Measurements from ENCODE around the gene FBXO7.
A peak's percentile ranks its signal among the peaks of the same experiment; 100 is the strongest.

FBXO7 gene

DNA sequence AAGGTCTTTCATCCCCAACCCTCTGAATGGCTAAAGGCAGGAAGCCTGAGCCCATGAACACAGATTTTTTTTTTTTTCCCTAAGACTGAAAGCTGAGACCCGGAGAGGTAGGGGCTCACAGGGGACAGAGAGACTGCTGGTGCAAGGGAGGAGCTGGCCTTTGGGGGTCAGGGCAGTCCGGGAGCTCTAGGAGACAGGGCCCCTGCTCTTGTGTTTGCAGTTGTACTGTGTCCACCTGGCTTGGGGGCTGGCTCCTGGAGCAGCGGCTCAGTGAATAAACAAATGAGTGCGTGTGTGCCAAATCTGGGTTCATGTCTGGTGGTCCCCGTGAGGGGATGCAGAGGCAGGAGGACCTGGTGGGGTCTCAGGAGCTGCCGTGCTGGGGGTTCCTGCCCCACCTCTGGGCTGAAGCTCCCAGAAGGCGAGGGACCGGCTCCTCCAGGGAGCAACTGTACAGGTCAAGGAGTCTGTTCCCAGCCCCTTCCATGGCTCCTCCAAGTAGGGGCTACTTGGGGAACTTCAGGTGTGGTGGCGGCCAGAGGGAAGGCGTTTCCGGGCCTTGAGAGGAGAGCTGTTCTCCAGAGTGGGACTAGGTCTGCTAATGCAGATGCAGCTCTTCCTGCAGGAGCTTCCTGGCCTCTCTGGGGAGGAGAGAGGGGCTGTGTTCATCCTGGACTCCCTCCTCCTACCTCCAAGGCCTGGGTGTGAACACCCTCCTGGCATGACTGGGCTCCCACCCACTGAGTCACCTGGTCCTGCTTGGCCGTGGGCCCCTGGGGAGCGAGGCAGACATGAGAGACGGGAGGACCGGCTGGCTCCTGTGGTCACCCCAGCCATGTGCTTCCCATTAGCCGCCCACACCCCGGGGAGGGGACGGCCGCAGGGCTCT lies 57.6 kb downstream of the FBXO7 start:
- no peak for DNase-seq (ENCODE audit: low read depth)

- peak; percentile 71 for DNase-seq (ENCODE audit: low read depth)
Observed at GRCh38 chr22:32532820-32533128, 58.2 kb downstream of the FBXO7 start.

DNA sequence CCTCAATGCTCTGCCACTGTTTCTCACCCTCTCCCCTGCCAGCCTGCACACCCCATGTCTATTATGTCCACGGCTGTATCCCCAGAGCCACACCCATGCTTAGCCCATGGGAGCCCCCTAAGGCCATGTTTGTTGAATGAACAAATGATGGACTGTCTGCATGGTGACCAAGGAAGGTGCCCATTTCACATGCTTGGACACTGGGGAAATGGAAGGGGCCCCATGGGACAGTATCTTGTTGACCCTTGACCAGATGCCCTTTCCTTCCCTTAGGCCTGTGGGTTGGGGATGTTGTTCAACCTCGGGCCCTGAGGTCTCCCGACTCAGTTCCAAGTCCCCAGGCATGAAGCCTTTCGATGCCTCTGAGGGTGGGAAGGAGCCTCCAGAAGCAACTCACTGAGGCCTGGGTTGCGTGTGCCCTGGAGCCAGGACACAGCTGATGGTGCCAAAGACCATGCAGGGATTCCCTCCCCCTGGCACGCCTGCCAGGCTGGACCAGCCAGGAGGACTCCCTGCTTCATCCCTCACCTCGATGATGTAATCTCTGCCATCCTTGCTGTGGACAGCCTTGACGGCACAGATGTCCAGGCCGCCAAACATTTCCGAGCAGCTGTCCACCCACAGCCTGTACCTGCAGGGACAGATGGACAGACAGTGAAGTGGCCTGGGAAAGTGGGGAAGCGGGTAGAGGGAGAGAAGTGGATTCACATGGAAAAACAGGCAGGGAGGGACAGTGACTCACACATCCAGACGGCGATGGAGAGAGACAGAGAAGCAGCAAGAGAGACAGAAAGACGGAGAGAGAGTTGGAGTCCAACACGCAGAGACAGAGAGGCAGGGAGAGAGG lies 58.9 kb downstream of the FBXO7 start:
- DNase-seq (ENCODE audit: low read depth) = no peak

DNA sequence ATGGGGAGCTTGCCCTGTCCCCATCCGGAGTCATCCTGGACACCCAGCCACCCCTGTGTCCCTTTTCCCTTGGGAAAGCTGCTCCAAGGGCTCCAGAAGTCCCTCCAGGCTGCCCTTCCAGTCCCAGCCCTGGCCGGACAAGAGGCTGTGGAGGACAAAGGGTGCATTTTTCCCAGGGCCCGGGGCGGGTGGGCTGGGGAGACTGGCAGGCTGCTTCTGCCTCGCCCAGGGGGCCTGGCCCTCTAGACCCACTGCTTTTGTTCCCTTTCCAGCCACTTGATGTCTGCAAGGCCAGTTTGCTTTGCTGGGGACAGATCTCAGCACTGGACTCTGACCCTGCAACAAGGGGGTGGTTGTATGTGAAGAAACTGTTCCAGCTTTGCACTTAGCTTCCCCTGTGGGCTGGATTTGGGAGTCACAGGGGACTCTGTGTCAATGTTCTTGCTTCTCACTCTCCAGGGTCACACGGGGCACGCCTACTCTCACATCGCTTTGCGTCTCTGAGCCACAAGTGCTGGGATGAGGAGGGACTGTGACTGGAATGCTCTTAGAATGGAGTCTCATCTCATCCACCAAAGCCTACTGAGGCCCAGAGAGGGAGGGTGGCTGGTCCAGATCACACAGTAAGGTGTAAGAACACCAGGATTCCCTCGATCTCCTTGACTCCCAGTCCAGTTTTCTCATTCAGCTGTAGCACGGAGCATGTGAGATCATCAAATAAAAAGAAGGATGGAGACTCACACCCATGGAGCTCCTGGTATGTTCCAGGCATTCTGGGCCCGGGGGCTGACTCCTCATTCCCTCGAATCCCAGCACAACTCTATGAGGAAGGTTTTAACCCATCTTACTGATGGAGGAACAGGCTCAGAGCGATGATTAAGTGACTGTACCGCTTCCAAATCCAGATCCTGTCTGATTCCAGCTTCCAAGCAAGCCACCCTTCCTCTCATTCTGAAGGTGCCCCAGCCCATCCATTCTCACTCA lies 59.9 kb downstream of the FBXO7 start:
- DNase-seq (ENCODE audit: low read depth) = no peak

GRCh38 chr22:32535531-32536190 lies 61.0 kb downstream of the FBXO7 start:
- no peak for DNase-seq (ENCODE audit: low read depth)

DNA sequence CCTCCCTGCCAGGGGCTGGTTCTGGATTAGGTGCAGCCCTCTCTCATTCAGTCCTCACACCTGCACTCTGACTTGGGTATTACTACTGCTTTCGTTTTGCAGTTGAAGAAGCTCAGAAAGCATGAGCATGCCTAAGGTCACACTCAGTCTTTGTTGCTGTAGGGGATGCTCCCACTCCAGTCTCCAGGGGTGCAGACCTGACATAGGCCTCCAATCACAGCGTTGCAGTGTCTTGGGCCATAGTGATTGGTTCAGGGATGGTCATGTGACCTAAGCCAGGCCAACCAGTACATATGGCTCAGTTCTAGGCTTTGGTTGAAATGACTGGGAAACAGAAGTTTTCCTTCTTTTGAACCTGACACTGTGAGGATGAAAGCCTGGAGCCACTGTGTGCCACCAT lies 61.7 kb downstream of the FBXO7 start:
- no peak for DNase-seq (ENCODE audit: low read depth)

GRCh38 chr22:32538521-32538920 lies 63.9 kb downstream of the FBXO7 start:
- DNase-seq (ENCODE audit: low read depth) = no peak

- DNase-seq (ENCODE audit: low read depth) = no peak
Observed at GRCh38 chr22:32539631-32540421, 65.2 kb downstream of the FBXO7 start.

- no peak for DNase-seq (ENCODE audit: low read depth)
Observed at GRCh38 chr22:32541481-32541880, 66.9 kb downstream of the FBXO7 start.

GRCh38 chr22:32542066-32542676 lies 67.6 kb downstream of the FBXO7 start:
- no peak for DNase-seq (ENCODE audit: low read depth)

DNA sequence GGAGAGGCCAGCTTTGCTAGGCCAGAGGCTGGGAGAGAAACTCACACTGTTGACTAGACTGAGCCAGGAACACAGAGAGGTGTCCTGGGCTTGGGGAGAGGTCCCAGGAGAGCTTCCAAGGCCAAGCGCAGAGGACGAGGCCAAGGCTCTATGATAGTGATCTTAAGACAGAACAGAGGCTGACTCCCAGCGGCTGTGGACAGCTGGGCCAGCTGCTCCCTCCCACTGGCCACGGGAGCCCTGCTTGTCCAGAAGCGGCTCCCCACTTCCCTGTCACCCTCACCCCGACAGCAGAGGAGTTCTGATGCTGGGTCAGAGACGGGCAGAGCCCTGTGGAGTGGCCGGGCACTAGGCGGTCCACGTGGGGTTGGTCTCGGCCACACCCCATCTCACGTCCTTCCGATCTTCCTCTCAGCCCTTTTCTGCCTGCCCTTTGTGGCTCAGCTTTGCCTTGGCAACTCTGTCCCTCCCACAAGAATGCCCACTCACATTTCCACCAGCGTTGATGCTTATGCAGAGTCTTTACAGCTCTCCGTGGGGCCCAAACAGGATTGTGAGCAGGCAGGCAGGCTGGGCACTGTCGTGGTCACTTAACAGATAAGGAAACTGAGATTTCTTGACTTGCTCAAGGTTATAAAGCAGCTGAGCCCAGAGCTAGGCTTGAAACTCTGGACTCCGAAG lies 68.2 kb downstream of the FBXO7 start:
- no peak for DNase-seq (ENCODE audit: low read depth)

DNA sequence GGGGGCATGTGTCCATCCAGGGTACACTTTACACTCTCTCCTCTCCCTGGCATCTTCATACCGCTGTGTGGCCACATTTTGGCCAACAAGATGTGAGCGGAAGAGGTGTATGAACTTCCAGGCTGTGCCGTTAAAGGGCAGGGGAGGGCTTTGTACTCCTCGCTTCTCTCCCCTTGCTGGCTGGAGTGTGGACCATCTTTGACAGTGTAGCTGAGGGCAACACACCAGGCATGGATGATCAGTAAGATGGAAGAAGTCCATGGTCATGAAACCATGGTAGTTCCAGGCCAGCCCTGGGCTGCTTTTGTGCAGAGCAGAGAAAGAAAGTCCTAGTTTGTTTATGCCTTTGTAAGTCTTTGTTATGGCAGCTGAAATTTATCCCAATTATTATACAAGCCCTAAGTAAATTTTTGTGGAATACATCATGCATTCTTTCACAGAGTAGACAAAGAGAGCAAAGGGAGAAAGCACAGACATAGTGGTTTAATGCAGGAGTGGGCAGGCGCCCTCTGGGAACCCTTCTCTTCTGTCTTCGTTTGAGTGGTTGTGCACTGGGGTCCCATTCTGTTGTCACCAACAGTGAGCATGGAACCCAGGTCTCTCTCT lies 70.4 kb downstream of the FBXO7 start:
- no peak for DNase-seq (ENCODE audit: low read depth)

DNA sequence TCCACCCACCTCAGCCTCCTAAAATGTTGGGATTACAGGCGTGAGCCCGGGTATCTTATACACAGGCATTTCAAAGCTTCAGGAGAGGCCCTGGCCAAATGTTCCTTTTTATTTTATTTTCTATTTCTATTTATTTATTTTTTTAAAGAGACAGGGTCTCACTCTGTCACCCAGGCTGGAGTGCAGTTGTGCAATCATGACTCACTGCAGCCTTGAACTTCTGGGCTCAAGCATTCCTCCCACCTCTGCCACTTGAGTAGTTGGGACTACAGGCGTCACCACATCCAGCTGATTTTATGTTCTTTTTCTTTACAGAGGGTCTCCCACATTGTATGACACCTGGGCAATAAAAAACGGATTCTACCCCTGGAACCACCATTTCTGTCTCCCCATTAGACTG lies 71.2 kb downstream of the FBXO7 start:
- DNase-seq (ENCODE audit: low read depth) = no peak

GRCh38 chr22:32546496-32546895 lies 71.9 kb downstream of the FBXO7 start:
- peak; percentile 20 for DNase-seq (ENCODE audit: low read depth)

DNA sequence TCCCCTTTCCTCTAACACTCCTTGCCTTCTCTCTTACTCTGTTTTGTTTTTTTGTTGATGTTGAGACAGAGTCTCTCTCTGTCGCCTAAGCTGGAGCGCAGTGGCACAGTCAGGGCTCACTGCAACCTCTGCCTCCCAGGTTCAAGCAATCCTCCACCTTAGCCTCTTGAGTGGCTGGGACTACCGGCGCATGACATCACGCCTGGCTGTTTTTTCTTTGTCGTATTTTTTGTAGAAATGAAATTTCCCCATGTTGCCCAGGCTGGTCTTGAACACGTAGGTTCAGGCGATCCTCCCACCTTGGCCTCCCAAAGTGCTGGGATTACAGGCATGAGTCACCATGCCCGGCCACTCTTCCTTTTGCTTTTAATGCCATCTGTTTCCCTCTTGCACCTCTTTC lies 72.3 kb downstream of the FBXO7 start:
- DNase-seq (ENCODE audit: low read depth) = no peak

DNA sequence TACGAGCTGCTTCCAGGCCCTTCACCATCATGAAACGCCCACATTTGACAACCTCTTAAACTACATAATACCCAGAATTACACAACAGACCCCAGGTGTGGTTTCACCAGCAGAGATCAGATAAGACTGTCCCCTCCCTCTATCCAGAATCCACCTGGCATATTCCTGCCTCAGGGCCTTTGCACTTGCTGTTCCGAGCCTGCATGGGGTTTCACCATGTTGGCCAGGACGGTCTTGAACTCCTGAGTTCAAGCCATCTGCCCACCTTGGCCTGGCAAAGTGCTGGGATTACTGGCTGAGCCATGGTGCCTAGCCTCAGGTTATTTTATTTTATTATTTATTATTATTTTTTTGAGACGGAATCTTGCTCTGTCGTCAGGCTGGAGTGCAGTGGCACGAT lies 73.4 kb downstream of the FBXO7 start:
- DNase-seq (ENCODE audit: low read depth) = no peak

Measured in CMK (cell line).